Loucy (cell line): ENCODE measurements around the gene LITAFD.
"Not testable (repeated sequence)": the region's sequence is repeated elsewhere in the genome, so short reads cannot be mapped to it uniquely, and the experiment has no call there.

ENCODE experiments used
- H2AFZ ChIP-seq: fragments of 200-600 bp; sonication (generic); 2 replicates; pipeline ENCODE4 v1.6.0; 2016; ENCODE audit warnings: antibody characterized with exemption, mild to moderate bottlenecking, low read length, moderate library complexity
- H3F3A ChIP-seq: fragments of 200-600 bp; 2 replicates; pipeline ENCODE4 v1.6.0; 2016; ENCODE audit warnings: antibody characterized with exemption, low read depth, mild to moderate bottlenecking
- H3K27me3 ChIP-seq: fragments of 200-600 bp; sonication (generic); 2 replicates; pipeline ENCODE4 v1.6.1; 2014; ENCODE audit warnings: low read length, mild to moderate bottlenecking; ENCODE audit not compliant: insufficient read depth, poor library complexity, severe bottlenecking
- H3K36me3 ChIP-seq: fragments of 200-600 bp; sonication (generic); 2 replicates; pipeline ENCODE4 v1.6.1; 2016; ENCODE audit warnings: low read length; ENCODE audit not compliant: insufficient read depth
- H3K4me1 ChIP-seq: fragments of 200-600 bp; sonication (generic); 2 replicates; pipeline ENCODE4 v1.5.1; 2014; ENCODE audit warnings: low read length, mild to moderate bottlenecking; ENCODE audit not compliant: insufficient read depth, poor library complexity, severe bottlenecking
- H3K4me2 ChIP-seq: fragments of 200-600 bp; sonication (generic); 2 replicates; pipeline ENCODE4 v1.6.0; 2014; ENCODE audit warnings: antibody characterized with exemption, low read length, low read depth, mild to moderate bottlenecking; ENCODE audit not compliant: poor library complexity, severe bottlenecking
- H3K4me3 ChIP-seq: fragments of 200-600 bp; sonication (generic); 2 replicates; pipeline ENCODE4 v1.5.1; 2014; ENCODE audit warnings: low read length, mild to moderate bottlenecking, mixed read lengths; ENCODE audit not compliant: poor library complexity, severe bottlenecking
- H3K79me2 ChIP-seq: fragments of 200-600 bp; sonication (generic); 2 replicates; pipeline ENCODE4 v1.6.1; 2014; ENCODE audit warnings: low read length; ENCODE audit not compliant: insufficient read depth
- H3K9ac ChIP-seq: fragments of 200-600 bp; sonication (generic); 2 replicates; pipeline ENCODE4 v1.6.0; 2014; ENCODE audit warnings: mild to moderate bottlenecking, low read depth, low read length, moderate library complexity; ENCODE audit not compliant: poor library complexity, severe bottlenecking
- H3K9me2 ChIP-seq: fragments of 200-600 bp; sonication (generic); replicated peaks from 2 replicates; pipeline ENCODE4 v1.6.1; 2016; ENCODE audit warnings: low read depth, low read length, mixed read lengths
- H3K9me3 ChIP-seq: fragments of 200-600 bp; sonication (generic); 2 replicates; pipeline ENCODE4 v1.6.1; 2014; ENCODE audit warnings: mild to moderate bottlenecking, antibody characterized with exemption, low read length, low read depth; ENCODE audit not compliant: insufficient read depth
- H4K20me1 ChIP-seq: fragments of 200-600 bp; sonication (generic); 2 replicates; pipeline ENCODE4 v1.6.0; 2014; ENCODE audit warnings: antibody characterized with exemption, low read length, mild to moderate bottlenecking; ENCODE audit not compliant: insufficient read depth, poor library complexity, severe bottlenecking
- EZH2phosphoT487 ChIP-seq: fragments of 200-600 bp; IDR thresholded peaks from 2 replicates; pipeline ENCODE4 v1.6.1; 2018; ENCODE audit warnings: antibody characterized with exemption, mild to moderate bottlenecking, moderate library complexity, borderline replicate concordance
- TF ChIP-seq, protein P1 (sequence below): fragments of 200-600 bp; sonication (generic); conservative IDR thresholded peaks from 2 replicates; pipeline ENCODE4 v1.5.1; 2014; ENCODE audit warnings: mild to moderate bottlenecking, antibody characterized with exemption, low read length

Gene LITAFD

DNA sequence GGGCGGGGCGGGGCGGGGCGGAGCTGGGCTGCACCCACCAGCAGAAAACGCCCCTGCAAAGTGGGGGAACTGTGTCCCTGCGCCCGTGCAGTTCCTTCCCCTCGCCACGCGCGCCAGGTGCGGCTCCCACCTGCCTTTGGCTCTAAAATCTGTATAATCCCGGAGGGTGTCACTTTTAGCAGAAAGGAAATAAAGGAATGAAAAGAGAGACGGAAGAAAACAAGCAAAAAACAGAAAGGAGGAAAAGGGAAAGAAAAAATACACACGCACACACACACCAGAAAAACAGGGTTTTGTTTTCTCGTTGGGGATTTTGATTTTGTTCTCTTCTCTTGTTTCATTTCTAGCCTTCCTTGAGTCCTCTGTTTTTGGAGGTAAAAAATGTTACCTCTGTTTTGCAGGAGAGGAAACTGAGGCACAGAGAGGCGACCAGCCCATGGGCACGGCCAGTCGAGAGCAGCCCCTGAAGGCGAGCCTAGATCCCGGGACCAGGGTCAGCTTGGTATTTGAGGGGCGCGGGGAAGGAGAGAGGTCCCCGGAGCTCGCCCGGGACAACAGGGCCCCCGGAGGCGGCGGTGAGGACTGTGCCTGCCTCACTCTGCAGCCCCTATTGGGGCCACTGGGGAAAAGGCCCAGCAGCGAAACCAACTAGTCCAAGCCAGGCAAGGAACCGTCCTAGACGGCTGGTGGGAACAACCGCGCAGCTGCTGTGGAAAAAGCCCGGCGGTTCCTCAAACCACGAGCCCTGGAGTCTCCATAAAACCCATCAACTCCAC, 12.8 kb upstream of the LITAFD start:
- Histone ChIP-seq H3K4me2 (peak overlapping the region; percentile 76), H4K20me1 (peaks cover 28% of the 10 kb centered on the region), H3F3A (no peaks in the 10 kb centered on the region), H3K79me2 (peaks cover 37% of the 10 kb centered on the region), H3K27me3 (no peaks in the 10 kb centered on the region), H3K4me1 (peaks cover 8% of the 10 kb centered on the region), H3K4me3 (peak overlapping the region; percentile 76), H2AFZ (0 out of 2 replicates have a peak overlapping the region, but pooled peaks have one; percentile 80), H3K36me3 (no peaks in the 10 kb centered on the region), H3K9me2 (no peaks in the 10 kb centered on the region), H3K9ac (peak overlapping the region; percentile 67), H3K9me3 (no peaks in the 10 kb centered on the region)
- TF ChIP-seq EZH2phosphoT487: no peak
- TF ChIP-seq, protein P1, sequence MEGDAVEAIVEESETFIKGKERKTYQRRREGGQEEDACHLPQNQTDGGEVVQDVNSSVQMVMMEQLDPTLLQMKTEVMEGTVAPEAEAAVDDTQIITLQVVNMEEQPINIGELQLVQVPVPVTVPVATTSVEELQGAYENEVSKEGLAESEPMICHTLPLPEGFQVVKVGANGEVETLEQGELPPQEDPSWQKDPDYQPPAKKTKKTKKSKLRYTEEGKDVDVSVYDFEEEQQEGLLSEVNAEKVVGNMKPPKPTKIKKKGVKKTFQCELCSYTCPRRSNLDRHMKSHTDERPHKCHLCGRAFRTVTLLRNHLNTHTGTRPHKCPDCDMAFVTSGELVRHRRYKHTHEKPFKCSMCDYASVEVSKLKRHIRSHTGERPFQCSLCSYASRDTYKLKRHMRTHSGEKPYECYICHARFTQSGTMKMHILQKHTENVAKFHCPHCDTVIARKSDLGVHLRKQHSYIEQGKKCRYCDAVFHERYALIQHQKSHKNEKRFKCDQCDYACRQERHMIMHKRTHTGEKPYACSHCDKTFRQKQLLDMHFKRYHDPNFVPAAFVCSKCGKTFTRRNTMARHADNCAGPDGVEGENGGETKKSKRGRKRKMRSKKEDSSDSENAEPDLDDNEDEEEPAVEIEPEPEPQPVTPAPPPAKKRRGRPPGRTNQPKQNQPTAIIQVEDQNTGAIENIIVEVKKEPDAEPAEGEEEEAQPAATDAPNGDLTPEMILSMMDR: no peak; the same call in 1 of the 2 replicates

DNA sequence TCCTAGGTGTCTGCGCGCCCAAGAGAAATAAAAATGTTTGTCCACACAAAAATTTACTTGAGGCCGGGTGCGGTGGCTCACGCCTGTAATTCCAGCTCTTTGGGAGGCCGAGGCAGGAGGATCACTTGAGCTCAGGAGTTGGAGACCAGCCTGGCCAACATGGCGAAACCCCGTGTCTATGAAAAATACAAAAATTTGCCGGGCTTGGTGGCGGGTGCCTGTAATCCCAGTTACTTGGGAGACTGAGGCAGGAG, 12.2 kb upstream of the LITAFD start:
- H4K20me1 ChIP-seq: peaks cover 23% of the 10 kb centered on the region
- not testable (repeated sequence) for H3K9ac ChIP-seq, H3K9me3 ChIP-seq, H2AFZ ChIP-seq, H3K9me2 ChIP-seq, H3K4me1 ChIP-seq, H3K27me3 ChIP-seq, H3K36me3 ChIP-seq, H3F3A ChIP-seq, H3K4me2 ChIP-seq, H3K4me3 ChIP-seq
- peaks cover 32% of the 10 kb centered on the region for H3K79me2 ChIP-seq

DNA sequence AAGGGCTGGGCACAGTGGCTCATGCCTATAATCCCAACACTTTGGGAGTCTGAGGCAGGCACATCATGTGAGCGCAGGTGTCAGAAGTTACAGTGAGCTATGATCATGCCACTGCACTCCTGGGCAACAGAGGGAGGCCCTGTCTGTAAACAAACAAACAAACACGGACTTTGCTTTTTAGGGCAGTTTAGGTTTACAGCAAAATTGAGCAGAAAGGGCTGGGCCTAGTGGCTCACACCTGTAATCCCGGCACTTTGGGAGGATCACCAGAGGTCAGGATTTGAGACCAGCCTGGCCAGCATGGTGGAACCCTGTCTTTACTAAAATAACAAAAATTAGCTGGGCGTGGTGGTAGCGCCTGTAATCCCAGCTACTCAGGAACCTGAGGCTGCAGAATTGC, 10.1 kb upstream of the LITAFD start:
- H3K9me3 ChIP-seq: no peaks in the 10 kb centered on the region
- H3F3A ChIP-seq: no peaks in the 10 kb centered on the region
- no peak for TF ChIP-seq EZH2phosphoT487
- TF ChIP-seq, protein P1: no peak
- H3K4me2 ChIP-seq: no peak overlapping the region
- peaks cover 6% of the 10 kb centered on the region for H3K4me1 ChIP-seq
- H3K79me2 ChIP-seq: peaks cover 10% of the 10 kb centered on the region
- no peak overlapping the region for H2AFZ ChIP-seq
- H3K27me3 ChIP-seq: no peaks in the 10 kb centered on the region
- no peaks in the 10 kb centered on the region for H3K9me2 ChIP-seq
- no peaks in the 10 kb centered on the region for H3K36me3 ChIP-seq
- no peak overlapping the region for H3K4me3 ChIP-seq
- H4K20me1 ChIP-seq: peaks cover 8% of the 10 kb centered on the region
- H3K9ac ChIP-seq: no peak overlapping the region
